ENCODE results near the gene IRS2.

- TF ChIP-seq, protein P1, sequence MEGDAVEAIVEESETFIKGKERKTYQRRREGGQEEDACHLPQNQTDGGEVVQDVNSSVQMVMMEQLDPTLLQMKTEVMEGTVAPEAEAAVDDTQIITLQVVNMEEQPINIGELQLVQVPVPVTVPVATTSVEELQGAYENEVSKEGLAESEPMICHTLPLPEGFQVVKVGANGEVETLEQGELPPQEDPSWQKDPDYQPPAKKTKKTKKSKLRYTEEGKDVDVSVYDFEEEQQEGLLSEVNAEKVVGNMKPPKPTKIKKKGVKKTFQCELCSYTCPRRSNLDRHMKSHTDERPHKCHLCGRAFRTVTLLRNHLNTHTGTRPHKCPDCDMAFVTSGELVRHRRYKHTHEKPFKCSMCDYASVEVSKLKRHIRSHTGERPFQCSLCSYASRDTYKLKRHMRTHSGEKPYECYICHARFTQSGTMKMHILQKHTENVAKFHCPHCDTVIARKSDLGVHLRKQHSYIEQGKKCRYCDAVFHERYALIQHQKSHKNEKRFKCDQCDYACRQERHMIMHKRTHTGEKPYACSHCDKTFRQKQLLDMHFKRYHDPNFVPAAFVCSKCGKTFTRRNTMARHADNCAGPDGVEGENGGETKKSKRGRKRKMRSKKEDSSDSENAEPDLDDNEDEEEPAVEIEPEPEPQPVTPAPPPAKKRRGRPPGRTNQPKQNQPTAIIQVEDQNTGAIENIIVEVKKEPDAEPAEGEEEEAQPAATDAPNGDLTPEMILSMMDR (IDR thresholded peaks at IDR 0.05) = no peak
- TF ChIP-seq EP300 (IDR thresholded peaks at IDR 0.05) (no peak), POLR2AphosphoS5 (IDR thresholded peaks at IDR 0.05) (no peak)
These were observed 30.8 kb downstream of the IRS2 start for GRCh38 chr13:109755551-109755950.

All from upper lobe of left lung (tissue), 4 donors.